GM18502 (cell line): ENCODE measurements around the gene LAMP5.

Experiments used
- ATAC-seq: cut with Tn5 transposase; IDR thresholded peaks from one replicate; pipeline ENCODE4 v1.9.1; 2021; ENCODE audit warnings: mild to moderate bottlenecking; ENCODE audit not compliant: unreplicated experiment, poor library complexity

LAMP5 gene

GRCh38 chr20:9578594-9578993 is 64.2 kb downstream of the LAMP5 start:
- ATAC-seq, result peak; percentile 66
